ENCODE measurements around the gene RRP36.

RRP36 gene

DNA sequence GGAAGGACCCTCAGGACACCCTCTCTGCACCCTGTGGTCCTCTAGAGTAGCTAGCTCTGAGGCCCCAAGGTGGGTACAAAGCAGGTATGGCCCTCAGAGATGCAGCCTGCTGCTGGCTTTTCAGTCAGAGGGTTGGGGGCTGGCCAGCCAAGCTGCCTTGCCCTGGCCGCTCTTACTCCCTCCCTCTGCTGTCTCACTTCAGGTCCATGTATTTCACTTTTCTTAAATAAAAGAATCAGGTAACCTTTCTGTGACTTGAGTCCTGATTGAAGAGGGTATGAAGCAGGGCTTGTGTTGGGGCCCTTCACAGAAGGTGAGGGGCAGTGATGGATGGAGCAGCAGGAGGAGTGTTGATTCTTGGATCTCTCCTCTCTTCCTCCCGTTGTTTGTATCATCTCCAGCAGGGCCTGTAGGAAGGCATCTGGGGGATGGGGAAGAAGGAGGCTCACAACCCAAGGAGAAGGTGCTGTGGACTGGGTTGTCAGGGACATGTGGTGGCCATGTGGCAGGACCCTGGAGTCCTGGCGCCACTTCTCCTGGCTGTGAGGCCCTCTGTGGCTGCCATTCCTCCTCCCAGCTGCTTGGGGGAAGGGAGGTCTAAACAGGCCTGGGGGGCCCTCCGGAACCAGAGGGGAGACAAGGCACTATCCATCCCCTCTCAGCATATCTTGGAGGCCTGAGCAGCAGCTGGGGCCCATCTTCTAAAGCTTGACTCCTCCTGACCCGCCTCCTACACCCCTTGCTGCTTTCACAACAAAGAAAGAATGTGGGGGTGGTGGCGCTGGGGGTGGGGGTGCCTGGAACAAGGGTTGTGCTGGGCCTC is 53.6 kb downstream of the RRP36 start:
- no peak for DNase-seq

- DNase-seq, result no peak
Measured at GRCh38 chr6:43075670-43076463, 54.4 kb downstream of the RRP36 start, which contains the start of gene PTK7. Gene PTK7 (plus strand): TSS chr6:43076314. CDS start chr6:43076489, 175 bp downstream.

- DNase-seq, result no peak
Measured at GRCh38 chr6:43076464-43077332, 55.3 kb downstream of the RRP36 start.

DNA sequence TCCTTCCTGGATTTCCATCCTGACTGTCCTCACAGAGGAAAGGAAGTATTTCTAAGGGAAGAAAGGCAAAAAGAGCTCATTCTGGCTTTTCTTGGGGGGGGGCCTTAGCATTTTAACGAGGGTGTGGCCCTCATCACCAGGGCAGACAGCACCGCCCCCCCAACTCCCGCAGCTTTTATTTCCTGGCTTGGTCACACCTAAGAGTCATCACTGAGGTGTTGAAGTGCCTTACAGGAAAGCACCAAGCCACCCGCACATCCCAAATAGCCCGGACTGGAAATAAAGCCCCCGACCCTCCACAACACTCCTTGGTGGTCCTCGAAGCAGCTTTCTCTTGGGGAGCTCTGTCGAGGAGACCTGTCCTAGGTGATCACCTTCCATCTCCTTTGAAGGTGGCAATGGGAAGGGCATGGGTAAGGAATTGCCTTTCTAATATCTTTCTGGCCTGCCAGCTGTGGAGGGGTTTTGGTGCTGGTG is 55.9 kb downstream of the RRP36 start:
- no peak for DNase-seq

DNA sequence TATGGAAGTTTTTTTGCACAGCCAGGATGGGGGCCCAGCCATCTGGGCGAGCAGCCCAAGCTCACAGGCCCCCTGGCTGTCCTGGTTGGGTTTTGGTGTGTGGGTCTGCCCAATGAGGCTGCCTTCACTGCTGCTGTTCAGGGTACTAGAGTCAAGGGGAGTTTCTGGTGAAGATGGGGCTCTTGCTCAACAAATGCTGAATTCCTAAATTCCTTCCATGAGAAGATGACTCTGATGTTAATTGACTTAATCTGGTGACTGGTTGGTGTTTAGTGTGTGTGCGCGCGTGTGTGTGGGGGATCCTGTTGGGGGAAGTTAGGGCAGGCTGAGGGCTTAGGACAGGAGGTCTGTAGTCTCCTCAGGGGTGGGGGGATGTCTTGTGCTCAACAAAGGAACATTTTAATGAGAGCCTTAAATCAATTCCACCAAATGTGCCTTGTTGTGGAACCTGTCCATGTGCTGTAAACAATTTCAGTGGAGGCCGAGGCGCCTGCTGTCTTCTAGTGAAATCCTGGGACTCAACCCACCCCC is 56.6 kb downstream of the RRP36 start:
- DNase-seq, result no peak

DNA sequence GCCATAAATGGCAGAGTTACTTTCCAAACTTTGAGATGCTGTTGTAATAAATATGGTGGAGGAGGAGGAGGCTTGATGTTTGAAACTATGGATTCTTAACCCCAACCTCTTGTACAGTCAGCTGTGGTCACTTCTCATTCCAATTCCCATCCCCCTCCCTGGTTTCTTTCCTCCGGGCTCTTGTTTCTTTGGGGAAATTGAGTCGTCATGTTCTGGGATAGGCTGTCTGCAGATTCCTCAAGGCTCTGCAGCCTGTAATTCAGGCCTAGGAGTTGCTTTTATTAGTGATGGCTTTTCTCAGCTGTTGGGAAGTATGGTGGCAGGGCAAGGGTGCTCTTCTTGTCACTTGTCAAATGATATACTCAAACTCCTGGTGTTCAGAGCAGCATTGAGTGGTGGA is 57.3 kb downstream of the RRP36 start:
- no peak for DNase-seq

All from activated CD4-positive, CD25-positive, alpha-beta regulatory T cell treated with anti-CD3 and anti-CD28 coated beads, Interleukin-2, amount 50 U/mL, for 72 hours (primary cell).